Left ventricle myocardium inferior (tissue), 1 donor: ENCODE measurements around the gene UVRAG. TPM values are rescaled to one million over a fixed set of nuclear protein-coding genes. Genes with fewer than 3 reads are reported as not detected.
"Not testable (repeated sequence)": the region's sequence is repeated elsewhere in the genome, so short reads cannot be mapped to it uniquely, and the experiment has no call there.

Experiments used
- DNase-seq: peaks from one replicate; pipeline ENCODE4 v3.0.0-alpha.2; 2020
- H3K27ac ChIP-seq: fragments of 200-600 bp; replicated peaks from 2 replicates; pipeline ENCODE4 v1.8.0; 2021
- H3K27me3 ChIP-seq: fragments of 200-600 bp; 2 replicates; pipeline ENCODE4 v1.8.0; 2021; ENCODE audit warnings: low read depth
- H3K36me3 ChIP-seq: fragments of 200-600 bp; 2 replicates; pipeline ENCODE4 v1.8.0; 2021
- H3K4me1 ChIP-seq: fragments of 200-600 bp; 2 replicates; pipeline ENCODE4 v1.8.0; 2021
- H3K4me3 ChIP-seq: fragments of 200-600 bp; 2 replicates; pipeline ENCODE4 v1.8.0; 2021; ENCODE audit warnings: mild to moderate bottlenecking, moderate library complexity
- H3K9me3 ChIP-seq: fragments of 200-600 bp; replicated peaks from 2 replicates; pipeline ENCODE4 v1.8.0; 2021
- intact Hi-C: fragments of 100-400 bp; cut with micrococcal nuclease; formaldehyde crosslinking; loops from one replicate; pipeline ENCODE4 v1.11.0; 2022
- total RNA-seq: library from RNA; stranded (reverse); fragmentation: NEBNext Ultra II Directional; extraction: Animal tissue kit (Norgen Biotek cat#: 25700); gene quantifications from one replicate; pipeline ENCODE4 v1.2.1, GENCODE V29; 2021
- TF ChIP-seq, protein P1 (sequence below): fragments of 200-600 bp; IDR thresholded peaks from 2 replicates; pipeline ENCODE4 v1.8.0; 2021; ENCODE audit warnings: antibody characterized with exemption, mild to moderate bottlenecking, borderline replicate concordance
- donor health status: DM: no; HTN: yes; CAD: no; lungs with severe emphysema.

Gene UVRAG
- total RNA-seq, 1 donor from 2014 or later: 11.4 TPM

DNA sequence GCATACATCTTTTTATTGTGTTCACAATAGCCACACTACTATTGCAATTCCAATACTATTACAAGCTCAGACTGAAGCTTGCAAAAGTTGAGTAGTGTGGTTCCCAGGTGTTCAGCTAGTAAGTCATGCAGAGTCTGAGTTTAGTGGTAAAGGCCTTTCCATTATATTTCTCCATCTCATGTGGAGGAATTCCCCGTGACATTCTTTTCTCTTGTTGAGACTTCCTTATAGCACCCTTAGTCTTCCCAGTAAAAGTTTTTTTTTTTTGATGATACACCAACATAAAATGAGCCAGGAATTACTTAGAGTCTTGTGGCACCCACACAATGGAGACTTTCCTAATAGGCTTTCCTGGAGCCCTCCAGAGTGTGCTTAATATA lies 110.8 kb downstream of the UVRAG start:
- intact Hi-C loops: no loop called here
- Histone ChIP-seq H3K4me3 (no peak overlapping the region), H3K36me3 (no peaks in the 10 kb centered on the region), H3K27ac (peak overlapping the region; percentile 53), H3K4me1 (peaks cover 31% of the 10 kb centered on the region), H3K9me3 (no peaks in the 10 kb centered on the region), H3K27me3 (no peaks in the 10 kb centered on the region)
- TF ChIP-seq, protein P1, sequence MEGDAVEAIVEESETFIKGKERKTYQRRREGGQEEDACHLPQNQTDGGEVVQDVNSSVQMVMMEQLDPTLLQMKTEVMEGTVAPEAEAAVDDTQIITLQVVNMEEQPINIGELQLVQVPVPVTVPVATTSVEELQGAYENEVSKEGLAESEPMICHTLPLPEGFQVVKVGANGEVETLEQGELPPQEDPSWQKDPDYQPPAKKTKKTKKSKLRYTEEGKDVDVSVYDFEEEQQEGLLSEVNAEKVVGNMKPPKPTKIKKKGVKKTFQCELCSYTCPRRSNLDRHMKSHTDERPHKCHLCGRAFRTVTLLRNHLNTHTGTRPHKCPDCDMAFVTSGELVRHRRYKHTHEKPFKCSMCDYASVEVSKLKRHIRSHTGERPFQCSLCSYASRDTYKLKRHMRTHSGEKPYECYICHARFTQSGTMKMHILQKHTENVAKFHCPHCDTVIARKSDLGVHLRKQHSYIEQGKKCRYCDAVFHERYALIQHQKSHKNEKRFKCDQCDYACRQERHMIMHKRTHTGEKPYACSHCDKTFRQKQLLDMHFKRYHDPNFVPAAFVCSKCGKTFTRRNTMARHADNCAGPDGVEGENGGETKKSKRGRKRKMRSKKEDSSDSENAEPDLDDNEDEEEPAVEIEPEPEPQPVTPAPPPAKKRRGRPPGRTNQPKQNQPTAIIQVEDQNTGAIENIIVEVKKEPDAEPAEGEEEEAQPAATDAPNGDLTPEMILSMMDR: no peak
- no peak for DNase-seq

DNA sequence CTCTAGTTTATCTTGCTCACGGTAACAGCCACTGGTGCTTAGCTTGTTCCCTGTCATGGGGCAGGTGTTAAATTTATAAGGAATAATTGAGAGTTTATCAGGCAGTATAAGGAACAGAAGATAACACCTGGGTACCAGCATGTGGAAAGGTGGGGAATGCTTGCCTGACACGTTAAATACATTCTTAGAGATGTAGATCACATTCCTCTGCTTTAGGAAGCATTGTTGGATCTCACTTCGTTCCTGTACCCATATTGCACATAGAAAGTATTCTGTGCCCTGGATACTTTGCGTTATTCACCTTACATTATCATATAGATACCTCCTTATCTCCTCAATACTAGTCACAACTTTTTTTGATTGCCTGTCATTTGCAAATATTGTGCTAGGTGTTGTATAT lies 114.7 kb downstream of the UVRAG start:
- Histone ChIP-seq H3K9me3 (no peaks in the 10 kb centered on the region), H3K4me3 (no peak overlapping the region), H3K4me1 (peaks cover 19% of the 10 kb centered on the region), H3K36me3 (peaks cover 3% of the 10 kb centered on the region), H3K27ac (no peak overlapping the region), H3K27me3 (no peaks in the 10 kb centered on the region)
- DNase-seq: no peak
- TF ChIP-seq, protein P1: no peak
- intact Hi-C loops: no loop called here

DNA sequence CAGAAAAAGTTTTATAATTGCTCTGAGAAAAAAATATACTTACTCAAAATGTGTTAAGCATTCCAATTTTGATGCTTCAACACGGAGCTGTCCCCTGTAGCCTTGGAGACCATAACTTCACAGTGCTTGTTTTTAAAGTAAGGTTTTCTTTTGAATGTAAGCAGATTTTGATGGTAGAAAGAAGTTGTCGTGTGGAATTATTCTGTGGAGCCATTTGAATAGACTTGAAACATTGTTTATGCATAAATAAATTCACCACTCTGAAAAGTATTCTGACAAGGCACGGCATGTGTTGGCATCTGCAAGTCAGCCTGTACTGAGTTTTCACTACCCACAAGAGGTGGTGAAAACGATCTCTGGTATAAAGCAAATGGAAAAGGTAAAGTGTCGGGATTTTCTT lies 115.5 kb downstream of the UVRAG start:
- intact Hi-C loops: no loop called here
- no peak overlapping the region for H3K4me3 ChIP-seq
- no peaks in the 10 kb centered on the region for H3K27me3 ChIP-seq
- no peak for DNase-seq
- H3K4me1 ChIP-seq: peaks cover 11% of the 10 kb centered on the region
- H3K36me3 ChIP-seq: peaks cover 3% of the 10 kb centered on the region
- TF ChIP-seq, protein P1: no peak
- no peaks in the 10 kb centered on the region for H3K9me3 ChIP-seq
- H3K27ac ChIP-seq: no peak overlapping the region

DNA sequence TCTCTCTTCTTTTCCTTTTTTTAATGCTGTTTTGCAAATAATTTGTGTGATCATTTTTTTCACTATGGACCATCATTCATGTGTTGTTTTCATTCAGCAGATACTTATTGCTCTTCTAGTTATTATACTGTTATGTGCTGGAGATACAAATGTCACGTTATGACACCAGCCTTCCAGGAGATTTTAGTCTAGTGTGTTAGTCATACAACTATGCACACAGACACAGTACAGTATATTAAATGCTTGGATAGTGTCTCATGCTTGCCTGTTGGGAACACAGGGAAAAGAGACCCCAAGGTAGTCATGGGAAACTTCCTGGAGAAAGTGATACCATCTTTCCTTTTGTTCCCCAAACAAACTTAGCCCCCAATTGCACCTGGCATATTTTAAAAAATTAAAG lies 116.1 kb downstream of the UVRAG start:
- Histone ChIP-seq H3K27me3 (no peaks in the 10 kb centered on the region), H3K27ac (no peak overlapping the region), H3K4me3 (no peak overlapping the region), H3K36me3 (peaks cover 3% of the 10 kb centered on the region), H3K4me1 (peaks cover 5% of the 10 kb centered on the region), H3K9me3 (no peaks in the 10 kb centered on the region)
- intact Hi-C loops: no loop called here
- TF ChIP-seq, protein P1: no peak
- DNase-seq: no peak

DNA sequence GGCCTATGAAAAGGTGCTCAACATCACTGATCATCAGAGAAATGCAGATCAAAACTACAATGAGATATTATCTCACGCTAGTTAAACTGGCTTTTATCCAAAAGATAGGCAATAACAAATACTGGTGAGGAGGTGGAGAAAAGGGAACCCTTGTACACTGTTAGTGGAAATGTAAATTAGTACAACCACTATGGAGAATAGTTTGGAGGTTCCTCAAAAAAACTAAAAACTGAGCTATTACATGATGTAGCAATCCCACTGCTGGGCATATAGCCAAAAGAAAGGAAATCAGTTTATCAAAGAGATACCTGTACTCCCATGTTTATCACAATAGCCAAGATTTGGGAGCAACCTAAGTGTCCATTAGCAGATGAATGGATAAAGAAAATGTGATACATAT lies 118.7 kb downstream of the UVRAG start:
- H3K36me3 ChIP-seq, intact Hi-C loops, H3K4me3 ChIP-seq, H3K27ac ChIP-seq, H3K9me3 ChIP-seq, H3K27me3 ChIP-seq, H3K4me1 ChIP-seq, DNase-seq: not testable (repeated sequence)

DNA sequence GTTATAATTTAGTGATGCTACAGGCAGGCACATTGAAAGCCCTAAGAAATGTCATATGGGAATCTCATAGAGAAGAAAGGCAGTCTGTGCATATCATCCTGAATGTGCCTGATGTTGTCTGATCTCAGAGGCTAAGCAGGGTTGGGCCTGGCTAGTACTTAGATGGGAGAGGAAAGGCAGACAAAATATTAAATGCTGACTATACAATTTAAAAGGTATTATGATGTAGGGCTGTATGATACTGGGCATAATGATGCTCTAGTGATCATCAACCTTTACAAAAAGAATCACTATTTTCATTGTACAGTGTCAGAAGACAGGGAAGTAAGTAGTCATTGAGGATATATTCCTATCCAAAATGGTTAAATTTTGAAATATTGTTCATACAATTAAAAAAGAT lies 119.8 kb downstream of the UVRAG start:
- intact Hi-C loops: no loop called here
- H3K9me3 ChIP-seq: no peaks in the 10 kb centered on the region
- H3K27me3 ChIP-seq: no peaks in the 10 kb centered on the region
- H3K27ac ChIP-seq: no peak overlapping the region
- TF ChIP-seq, protein P1: no peak
- peaks cover 20% of the 10 kb centered on the region for H3K4me1 ChIP-seq
- no peak for DNase-seq
- H3K36me3 ChIP-seq: peaks cover 3% of the 10 kb centered on the region
- H3K4me3 ChIP-seq: no peak overlapping the region
